ENCODE data around the gene CARD10. TPM values are rescaled to one million over a fixed set of nuclear protein-coding genes. Genes with fewer than 3 reads are reported as not detected.
A peak's percentile ranks its signal among the peaks of the same experiment; 100 is the strongest.

The CARD10 gene
- total and polyA plus RNA-seq, 2 of the 13 experiments (the other 11 are each of a cell fraction or from before 2014, with no cell fraction given), result 35.2 to 55.8 TPM

GRCh38 chr22:37518509-37519267 is 527 bp downstream of the CARD10 start (continued):
- TF ChIP-seq, protein P1, sequence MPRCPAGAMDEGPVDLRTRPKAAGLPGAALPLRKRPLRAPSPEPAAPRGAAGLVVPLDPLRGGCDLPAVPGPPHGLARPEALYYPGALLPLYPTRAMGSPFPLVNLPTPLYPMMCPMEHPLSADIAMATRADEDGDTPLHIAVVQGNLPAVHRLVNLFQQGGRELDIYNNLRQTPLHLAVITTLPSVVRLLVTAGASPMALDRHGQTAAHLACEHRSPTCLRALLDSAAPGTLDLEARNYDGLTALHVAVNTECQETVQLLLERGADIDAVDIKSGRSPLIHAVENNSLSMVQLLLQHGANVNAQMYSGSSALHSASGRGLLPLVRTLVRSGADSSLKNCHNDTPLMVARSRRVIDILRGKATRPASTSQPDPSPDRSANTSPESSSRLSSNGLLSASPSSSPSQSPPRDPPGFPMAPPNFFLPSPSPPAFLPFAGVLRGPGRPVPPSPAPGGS (CRISPR knock-in tag; IDR thresholded peaks at IDR 0.05), result peak; percentile 64; the same call in 1 of the 2 replicates
- TF ChIP-seq FOXK1 (CRISPR knock-in tag; IDR thresholded peaks at IDR 0.05; ENCODE audit: borderline replicate concordance, low read depth), result peak; percentile 26; the same call in 1 of the 2 replicates
- no peak for TF ChIP-seq SOX6 (IDR thresholded peaks at IDR 0.05)
- TF ChIP-seq SOX6 (CRISPR knock-in tag; IDR thresholded peaks at IDR 0.05), result peak; percentile 57; the same call in 1 of the 2 replicates
- TF ChIP-seq HOXA3 (CRISPR knock-in tag; IDR thresholded peaks at IDR 0.05), result peak; percentile 15; the same call in 1 of the 2 replicates
- peak; percentile 52; the same call in 1 of the 2 replicates for TF ChIP-seq ZNF704 (CRISPR knock-in tag; IDR thresholded peaks at IDR 0.05; ENCODE audit: borderline replicate concordance)
- no peak for TF ChIP-seq NCOA1 (CRISPR knock-in tag; IDR thresholded peaks at IDR 0.05)
- peak; percentile 38; the same call in 1 of the 2 replicates for TF ChIP-seq ZNF263 (CRISPR knock-in tag; IDR thresholded peaks at IDR 0.05)
- TF ChIP-seq ZNF768 (CRISPR knock-in tag; IDR thresholded peaks at IDR 0.05), result 0 out of 2 replicates have a peak, but pooled peaks have one; percentile 66
- peak; percentile 85 for TF ChIP-seq HNF4A (CRISPR knock-in tag; IDR thresholded peaks at IDR 0.05)
- TF ChIP-seq AHDC1 (CRISPR knock-in tag; IDR thresholded peaks at IDR 0.05; ENCODE audit: borderline replicate concordance), result no peak
- no peak for TF ChIP-seq HNRNPK (IDR thresholded peaks at IDR 0.05; ENCODE audit: low read depth, low read length, poor library complexity, severe bottlenecking)
- TF ChIP-seq GABPA (IDR thresholded peaks at IDR 0.05; ENCODE audit: low read depth, low read length), result no peak
- TF ChIP-seq GABPA (CRISPR knock-in tag; IDR thresholded peaks at IDR 0.05; ENCODE audit: low read depth), result no peak
- TF ChIP-seq ZNF788 (CRISPR knock-in tag; IDR thresholded peaks at IDR 0.05; ENCODE audit: borderline replicate concordance), result peak; percentile 53
- no peak for TF ChIP-seq ELF4 (CRISPR knock-in tag; IDR thresholded peaks at IDR 0.05; ENCODE audit: borderline replicate concordance)
- no peak for TF ChIP-seq FOXK2 (IDR thresholded peaks at IDR 0.05)
- no peak for TF ChIP-seq ZFP36L2 (CRISPR knock-in tag; IDR thresholded peaks at IDR 0.05)
- TF ChIP-seq NR2F6 (IDR thresholded peaks at IDR 0.05), result no peak
- 0 out of 2 replicates have a peak, but pooled peaks have one; percentile 25 for TF ChIP-seq NR2F6 (CRISPR knock-in tag; IDR thresholded peaks at IDR 0.05)

All from HepG2 (cell line).